Activated CD8-positive, alpha-beta memory T cell treated with anti-CD3 and anti-CD28 coated beads, Interleukin-2, amount 50 U/mL, for 48 hours (primary cell): ENCODE data around the gene SMARCE1.

Experiments
- DNase-seq: peaks from one replicate; pipeline ENCODE4 v3.0.0-alpha.2; 2020

The SMARCE1 gene

GRCh38 chr17:40577611-40578065 is 70.0 kb downstream of the SMARCE1 start:
- DNase-seq: no peak

DNA sequence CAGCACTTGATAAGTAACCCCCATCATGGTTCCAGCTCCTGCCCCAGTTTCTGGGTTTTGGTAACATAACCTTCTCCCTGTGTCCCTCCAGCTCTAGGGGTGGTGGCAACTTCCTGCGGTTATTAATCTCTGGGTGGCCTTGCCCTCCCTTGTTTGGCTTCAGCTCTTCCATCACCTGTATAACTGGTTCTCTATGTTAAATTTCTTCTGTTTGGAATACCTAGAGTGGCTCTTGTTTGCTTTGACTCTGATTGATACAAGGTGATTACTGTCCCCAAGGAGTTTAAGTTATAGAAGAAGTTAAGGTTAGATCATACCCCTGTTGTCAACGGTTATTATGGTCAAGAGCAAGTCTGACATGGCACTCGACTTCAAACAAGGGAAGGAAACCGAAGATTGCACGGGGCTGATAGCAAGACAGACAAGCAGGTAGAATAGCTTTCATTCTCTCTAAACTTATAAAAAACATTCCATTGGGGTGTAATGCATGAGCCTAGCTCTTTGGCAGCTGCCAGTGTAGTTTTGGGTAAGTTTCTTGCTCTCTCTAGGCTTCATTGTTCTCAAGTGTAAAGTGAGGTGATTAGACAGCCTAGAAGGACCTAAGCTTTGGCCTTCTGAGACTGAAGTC is 71.4 kb downstream of the SMARCE1 start:
- no peak for DNase-seq
